Measurements from ENCODE around the gene GAGE12J.
"Not testable (repeated sequence)": the region's sequence is repeated elsewhere in the genome, so short reads cannot be mapped to it uniquely, and the experiment has no call there.

DNA sequence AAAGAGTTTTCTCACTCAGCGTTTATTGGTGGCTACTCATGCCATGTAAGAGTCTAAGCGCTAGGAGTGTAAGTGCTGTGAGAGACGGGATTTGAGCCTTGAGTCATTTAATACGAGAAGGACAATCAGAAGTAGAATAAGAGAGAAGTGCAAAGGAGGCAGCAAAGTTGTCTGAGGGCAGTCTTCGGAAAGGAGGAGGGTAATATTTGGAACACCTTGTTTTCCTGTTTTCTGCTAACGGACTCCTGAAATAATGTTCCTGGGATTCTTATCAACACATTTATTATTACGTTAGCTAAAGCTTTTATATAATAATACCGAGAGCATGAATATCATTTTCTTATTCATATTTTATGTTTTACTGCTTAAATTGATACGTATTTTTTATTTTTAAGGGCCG lies 23.6 kb downstream of the GAGE12J start:
- not testable (repeated sequence) for TF ChIP-seq YY1 (IDR thresholded peaks at IDR 0.05); CTCF (IDR thresholded peaks at IDR 0.05; ENCODE audit: low read depth, low read length, missing input control); JUND (IDR thresholded peaks at IDR 0.05)
- TF ChIP-seq, protein P1, sequence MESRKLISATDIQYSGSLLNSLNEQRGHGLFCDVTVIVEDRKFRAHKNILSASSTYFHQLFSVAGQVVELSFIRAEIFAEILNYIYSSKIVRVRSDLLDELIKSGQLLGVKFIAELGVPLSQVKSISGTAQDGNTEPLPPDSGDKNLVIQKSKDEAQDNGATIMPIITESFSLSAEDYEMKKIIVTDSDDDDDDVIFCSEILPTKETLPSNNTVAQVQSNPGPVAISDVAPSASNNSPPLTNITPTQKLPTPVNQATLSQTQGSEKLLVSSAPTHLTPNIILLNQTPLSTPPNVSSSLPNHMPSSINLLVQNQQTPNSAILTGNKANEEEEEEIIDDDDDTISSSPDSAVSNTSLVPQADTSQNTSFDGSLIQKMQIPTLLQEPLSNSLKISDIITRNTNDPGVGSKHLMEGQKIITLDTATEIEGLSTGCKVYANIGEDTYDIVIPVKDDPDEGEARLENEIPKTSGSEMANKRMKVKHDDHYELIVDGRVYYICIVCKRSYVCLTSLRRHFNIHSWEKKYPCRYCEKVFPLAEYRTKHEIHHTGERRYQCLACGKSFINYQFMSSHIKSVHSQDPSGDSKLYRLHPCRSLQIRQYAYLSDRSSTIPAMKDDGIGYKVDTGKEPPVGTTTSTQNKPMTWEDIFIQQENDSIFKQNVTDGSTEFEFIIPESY (IDR thresholded peaks at IDR 0.05) = not testable (repeated sequence)
- TF ChIP-seq, protein P2, sequence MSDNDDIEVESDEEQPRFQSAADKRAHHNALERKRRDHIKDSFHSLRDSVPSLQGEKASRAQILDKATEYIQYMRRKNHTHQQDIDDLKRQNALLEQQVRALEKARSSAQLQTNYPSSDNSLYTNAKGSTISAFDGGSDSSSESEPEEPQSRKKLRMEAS (IDR thresholded peaks at IDR 0.05) = not testable (repeated sequence)
- TF ChIP-seq, protein P3, sequence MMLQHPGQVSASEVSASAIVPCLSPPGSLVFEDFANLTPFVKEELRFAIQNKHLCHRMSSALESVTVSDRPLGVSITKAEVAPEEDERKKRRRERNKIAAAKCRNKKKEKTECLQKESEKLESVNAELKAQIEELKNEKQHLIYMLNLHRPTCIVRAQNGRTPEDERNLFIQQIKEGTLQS (IDR thresholded peaks at IDR 0.05) = not testable (repeated sequence)

Data from liver (tissue), 3 donors.